Measurements from ENCODE around the gene CNKSR3.

The CNKSR3 gene

DNA sequence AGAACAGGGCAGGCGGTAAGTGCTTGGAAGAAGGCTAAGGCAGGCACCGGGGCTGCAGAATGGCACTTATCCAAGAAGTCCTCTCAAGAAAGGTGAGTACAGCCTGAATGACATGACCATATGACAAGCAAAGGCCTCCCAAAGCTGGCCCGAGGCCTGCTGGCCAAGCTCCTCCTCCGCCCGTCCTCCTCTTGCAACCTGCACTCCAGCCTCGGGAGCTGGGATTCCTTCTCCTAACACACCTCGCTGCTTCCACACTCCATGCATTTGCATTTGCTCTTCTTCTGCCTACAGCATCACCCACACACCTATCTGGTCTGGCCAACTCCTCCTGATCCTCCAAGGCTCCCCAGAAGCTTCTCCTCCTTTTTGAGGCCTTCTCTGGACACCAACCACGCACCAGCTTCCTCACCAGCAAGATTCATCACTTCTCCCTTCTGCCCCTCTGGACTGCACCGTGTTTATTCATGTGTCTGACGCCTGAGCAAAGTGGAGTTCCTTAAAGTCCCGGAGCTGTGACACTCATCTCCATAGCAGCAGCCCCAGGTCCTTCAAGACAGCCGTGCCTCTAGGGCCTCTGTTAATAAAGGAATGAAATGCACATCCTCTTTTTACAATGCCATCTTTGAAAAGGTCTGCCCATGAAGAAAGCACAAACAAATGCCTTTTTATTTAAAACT lies 32.3 kb downstream of the CNKSR3 start:
- no peak for DNase-seq

GRCh38 chr6:154476494-154476893 lies 34.0 kb downstream of the CNKSR3 start:
- DNase-seq = no peak

GRCh38 chr6:154474648-154475428 lies 35.6 kb downstream of the CNKSR3 start:
- no peak for DNase-seq

DNA sequence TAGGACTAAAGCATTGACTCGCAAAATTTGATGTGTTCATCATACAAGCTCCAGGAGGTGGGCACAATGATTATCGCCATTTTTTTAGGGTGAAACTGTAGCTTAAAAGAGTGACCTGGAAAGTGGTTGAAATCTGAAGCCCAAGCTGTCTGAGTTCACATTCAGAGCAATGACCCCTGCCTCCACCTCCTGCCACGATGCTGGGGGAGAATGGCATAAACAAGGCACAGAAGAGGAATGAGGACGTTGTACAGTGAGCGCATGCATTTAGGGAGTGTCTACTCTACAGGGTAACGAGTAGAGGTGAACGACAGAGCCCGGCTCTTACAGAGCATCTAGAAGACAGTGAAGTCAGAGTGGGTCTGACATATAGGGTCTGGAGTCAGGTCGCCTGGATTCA lies 37.2 kb downstream of the CNKSR3 start:
- DNase-seq = no peak

- peak; percentile 46 for DNase-seq
Measured at GRCh38 chr6:154471609-154472362, 38.7 kb downstream of the CNKSR3 start.

- no peak for DNase-seq
Measured at GRCh38 chr6:154469306-154469935, 41.1 kb downstream of the CNKSR3 start.

GRCh38 chr6:154468760-154469159 lies 41.7 kb downstream of the CNKSR3 start:
- no peak for DNase-seq

- no peak for DNase-seq
Measured at GRCh38 chr6:154466971-154467679, 43.4 kb downstream of the CNKSR3 start.

- no peak for DNase-seq
Measured at GRCh38 chr6:154466139-154466538, 44.3 kb downstream of the CNKSR3 start.

DNA sequence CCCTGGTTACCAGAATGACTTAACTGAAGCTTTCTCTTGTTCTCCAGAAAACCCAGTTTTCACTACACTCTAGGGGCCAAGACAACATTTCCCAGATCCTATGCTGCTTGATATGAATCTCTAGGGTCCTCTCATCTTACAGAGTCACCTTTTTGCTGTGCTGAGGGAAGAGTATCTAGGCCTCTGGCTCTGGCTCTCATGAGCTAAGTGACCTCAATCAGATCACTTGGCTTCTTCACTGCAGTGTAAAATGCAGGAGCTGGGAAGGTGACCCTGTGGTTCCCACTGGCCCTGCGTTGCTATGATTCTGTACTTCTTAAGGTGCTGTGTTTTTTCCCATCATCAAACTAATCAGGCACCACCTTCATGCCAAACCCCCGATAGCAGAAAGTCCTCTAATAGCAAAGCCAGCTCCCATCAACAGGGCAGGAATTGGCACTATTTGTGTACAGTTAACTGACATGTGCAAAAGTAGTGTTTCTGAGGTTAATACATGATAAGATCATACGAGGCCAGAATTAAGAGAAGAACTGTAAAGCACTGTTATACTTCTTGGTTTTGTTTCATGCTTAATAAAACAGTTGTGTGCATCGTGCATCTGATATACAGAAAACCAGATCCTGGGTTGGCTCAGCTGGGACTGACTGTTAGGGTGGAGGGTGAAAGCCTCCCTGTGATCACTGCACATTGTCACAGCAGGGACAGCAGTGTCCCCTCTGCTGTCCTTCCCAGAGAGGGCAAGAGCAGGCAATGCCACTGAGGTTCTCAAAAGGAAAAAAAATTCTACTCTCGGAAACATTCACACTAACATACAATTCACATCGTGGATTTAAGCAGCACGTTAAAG lies 46.7 kb downstream of the CNKSR3 start:
- DNase-seq = no peak

DNA sequence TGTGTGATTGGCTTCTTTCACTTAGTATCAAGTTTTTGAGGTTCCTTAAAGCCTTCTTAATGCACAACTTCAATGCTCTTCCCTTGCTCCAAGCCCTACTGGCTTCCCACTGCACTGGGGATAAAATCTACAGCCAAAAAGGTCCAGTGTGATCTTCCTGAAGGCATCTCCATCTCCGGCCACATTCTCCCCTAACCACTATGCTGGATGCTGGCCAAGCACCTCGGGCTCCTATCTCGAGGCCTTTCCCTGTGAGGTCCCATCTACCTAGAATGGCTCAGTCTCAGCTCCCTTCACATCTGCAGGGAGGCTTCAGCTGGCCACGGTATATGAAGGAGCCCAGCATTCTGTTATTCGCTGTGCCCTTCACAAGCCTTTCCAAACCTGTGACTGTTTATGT lies 48.1 kb downstream of the CNKSR3 start:
- no peak for DNase-seq

DNA sequence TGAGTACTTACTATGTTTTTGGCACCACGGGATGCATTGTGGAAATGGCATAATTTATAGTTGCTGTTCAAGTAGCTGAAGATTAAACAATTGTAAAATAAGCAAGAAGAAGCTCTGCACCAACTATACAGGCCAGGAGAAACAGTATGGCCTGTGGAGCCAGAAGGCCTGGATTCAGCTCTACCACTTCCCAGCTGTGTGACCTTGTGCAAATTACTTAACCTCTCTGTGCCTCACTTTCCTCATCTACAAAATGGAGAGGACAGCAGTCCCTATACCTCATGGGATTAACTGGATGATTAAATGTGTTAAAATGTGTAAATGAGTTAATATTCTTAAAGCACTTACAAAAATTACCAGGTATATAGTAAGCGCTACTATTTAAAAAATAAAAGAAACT lies 49.1 kb downstream of the CNKSR3 start:
- no peak for DNase-seq

- no peak for DNase-seq
Measured at GRCh38 chr6:154460306-154461071, 50.0 kb downstream of the CNKSR3 start.

- no peak for DNase-seq
Measured at GRCh38 chr6:154459513-154459912, 51.0 kb downstream of the CNKSR3 start.

GRCh38 chr6:154458565-154459470 lies 51.7 kb downstream of the CNKSR3 start:
- DNase-seq = no peak

DNA sequence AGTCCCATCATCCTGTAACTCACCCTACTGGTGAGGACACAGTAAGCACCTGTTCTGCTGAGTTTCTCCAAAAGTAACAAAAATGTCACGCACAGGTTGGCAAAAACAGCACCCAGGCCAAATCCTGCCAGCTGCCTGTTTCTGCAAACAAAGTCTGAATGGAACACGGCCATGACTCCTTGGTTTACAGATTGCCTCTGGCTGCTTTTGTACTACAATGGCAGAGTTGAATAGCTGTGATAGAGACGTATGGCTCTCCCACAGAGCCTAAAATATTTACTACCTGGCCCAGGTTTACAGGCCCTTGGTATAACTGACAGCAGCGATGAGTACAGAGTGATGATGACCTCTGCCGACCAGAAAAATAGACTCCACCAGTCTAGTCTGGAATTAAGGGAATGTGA lies 52.6 kb downstream of the CNKSR3 start:
- DNase-seq = peak; percentile 72

GRCh38 chr6:154457046-154457713 lies 53.3 kb downstream of the CNKSR3 start:
- no peak for DNase-seq

- no peak for DNase-seq
Measured at GRCh38 chr6:154453329-154453728, 57.2 kb downstream of the CNKSR3 start.

DNA sequence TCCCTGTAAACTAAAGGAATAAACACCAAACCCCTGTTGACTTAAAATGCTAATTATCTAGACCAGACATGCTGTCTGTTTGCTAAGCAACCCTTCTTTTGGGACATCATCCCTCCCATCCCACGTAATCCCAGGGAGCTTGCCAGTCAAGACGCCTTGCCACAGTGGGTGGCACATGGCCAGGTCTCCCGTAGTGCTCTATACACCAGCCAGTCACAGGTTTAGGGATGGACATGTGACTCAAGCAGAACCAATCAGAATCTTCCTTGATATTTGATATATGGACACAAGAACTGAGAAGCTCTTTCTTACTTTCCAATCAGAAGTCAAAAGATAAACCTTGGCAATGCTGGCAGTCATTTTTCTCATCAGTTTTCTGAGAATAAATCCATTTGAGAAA lies 60.0 kb downstream of the CNKSR3 start:
- DNase-seq = no peak
